Astrocyte of the spinal cord (primary cell): ENCODE data around the gene RRM2.

ENCODE experiments used
- DNase-seq: peaks from one replicate; pipeline ENCODE4 v3.0.0; 2011; ENCODE audit warnings: low read depth, low spot score
- H3K4me3 ChIP-seq: 2 replicates; pipeline ENCODE4 v1.5.1; 2011; ENCODE audit warnings: low read depth, mild to moderate bottlenecking, low read length, moderate library complexity
- CTCF ChIP-seq: IDR thresholded peaks from 2 replicates; pipeline ENCODE4 v1.5.1; 2012; ENCODE audit warnings: low read depth, mild to moderate bottlenecking, low read length, inconsistent platforms
- in situ Hi-C: cut with HindIII; loops from 2 replicates; pipeline ENCODE4 v1.10.0; 2017; ENCODE audit warnings: low sequenced_read_pairs

RRM2 gene

GRCh38 chr2:10120158-10120876, 2.2 kb upstream of the RRM2 start:
- TF ChIP-seq CTCF: no peak
- in situ Hi-C loops: no loop called here
- H3K4me3 ChIP-seq: peak overlapping the region; percentile 68
- DNase-seq: peak; percentile 90

DNA sequence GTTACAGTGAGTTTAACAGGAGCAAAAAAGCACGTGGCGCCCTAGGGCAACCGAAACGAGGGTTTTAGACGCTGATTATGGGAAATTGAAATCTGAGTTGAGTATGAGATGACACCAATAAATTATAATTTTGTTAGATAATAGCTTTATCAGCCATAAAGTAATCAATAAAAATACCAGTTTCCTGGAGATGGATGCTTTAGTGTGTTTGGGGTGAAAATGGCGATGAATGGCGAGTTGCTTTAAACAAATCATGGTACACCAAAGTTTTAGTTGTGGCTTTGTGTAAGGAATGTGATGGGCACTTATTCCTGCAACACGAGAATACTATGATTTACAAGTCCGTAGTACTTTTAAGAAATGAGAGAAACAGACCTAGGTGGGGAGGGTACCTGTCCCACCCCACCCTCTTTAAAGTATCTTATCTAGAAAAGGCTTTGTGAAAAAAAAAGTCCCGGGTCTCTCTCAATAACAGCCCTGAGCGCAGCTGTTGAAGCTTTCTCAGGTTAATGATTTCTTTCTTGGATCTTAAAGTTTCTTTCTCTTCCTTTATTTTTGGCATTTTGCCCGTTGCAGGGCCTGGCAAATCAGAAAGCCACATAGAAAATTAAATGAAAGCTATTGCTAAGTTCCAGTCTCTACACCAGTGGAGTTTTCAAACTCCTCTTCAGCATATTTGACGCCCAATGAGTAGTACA, 1.5 kb upstream of the RRM2 start:
- DNase-seq: peak; percentile 44
- in situ Hi-C loops: no loop called here
- no peak for TF ChIP-seq CTCF
- H3K4me3 ChIP-seq: peak overlapping the region; percentile 68

DNA sequence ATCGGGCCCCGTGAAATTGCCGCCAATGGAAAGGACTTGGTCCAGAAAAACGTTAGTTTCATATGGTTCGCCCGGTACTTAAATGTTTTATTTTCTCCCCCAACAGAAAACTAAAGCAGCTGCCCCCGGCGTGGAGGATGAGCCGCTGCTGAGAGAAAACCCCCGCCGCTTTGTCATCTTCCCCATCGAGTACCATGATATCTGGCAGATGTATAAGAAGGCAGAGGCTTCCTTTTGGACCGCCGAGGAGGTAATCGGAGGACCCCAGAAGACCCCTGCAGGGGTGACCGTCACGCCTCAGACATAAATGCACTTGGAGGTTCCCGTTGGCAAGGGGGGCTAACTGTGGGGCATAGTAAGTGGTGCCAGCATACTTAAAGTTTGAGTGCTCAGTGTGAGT, 742 bp downstream of the RRM2 start:
- no peak for DNase-seq
- H3K4me3 ChIP-seq: peak overlapping the region; percentile 68
- no peak for TF ChIP-seq CTCF
- in situ Hi-C loops: no loop called here

DNA sequence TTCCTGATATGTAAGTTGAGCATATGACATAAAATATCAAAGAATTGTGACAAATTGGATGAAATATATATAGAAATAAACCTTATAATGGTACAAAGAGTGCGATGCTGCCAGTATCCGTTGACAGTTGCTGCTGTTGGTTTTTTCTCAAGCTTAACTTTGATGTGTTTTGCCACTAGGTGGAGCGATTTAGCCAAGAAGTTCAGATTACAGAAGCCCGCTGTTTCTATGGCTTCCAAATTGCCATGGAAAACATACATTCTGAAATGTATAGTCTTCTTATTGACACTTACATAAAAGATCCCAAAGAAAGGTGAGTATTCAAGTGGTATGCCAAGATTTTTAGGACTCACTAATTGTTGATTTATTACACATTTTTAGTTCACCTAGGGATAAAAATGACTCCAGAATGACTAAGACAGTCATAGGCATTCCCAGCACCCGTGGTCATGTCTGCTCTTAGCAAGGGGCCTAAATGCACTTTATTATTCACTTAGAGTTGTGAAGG, 2.1 kb downstream of the RRM2 start:
- no peak overlapping the region for H3K4me3 ChIP-seq
- in situ Hi-C loops: no loop called here
- TF ChIP-seq CTCF: peak; percentile 57
- DNase-seq: peak; percentile 78

- in situ Hi-C loops: no loop called here
- no peak for DNase-seq
- no peak for TF ChIP-seq CTCF
- no peak overlapping the region for H3K4me3 ChIP-seq
These were observed 3.5 kb downstream of the RRM2 start for GRCh38 chr2:10125842-10126631.

DNA sequence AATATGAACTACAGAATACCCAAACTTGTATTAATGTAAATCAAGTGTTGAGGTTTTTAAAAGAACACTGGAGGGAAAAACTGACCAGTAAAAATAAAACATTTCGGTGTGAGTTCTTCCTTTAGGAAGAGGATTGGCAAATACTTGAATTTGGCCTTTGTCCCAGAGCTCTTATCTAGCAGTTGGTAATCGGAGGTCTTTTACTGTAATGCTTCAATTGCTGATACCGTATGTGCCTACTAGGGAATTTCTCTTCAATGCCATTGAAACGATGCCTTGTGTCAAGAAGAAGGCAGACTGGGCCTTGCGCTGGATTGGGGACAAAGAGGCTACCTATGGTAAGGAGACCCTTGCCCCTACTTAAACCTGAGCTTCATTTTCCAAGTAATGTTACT, 4.1 kb downstream of the RRM2 start:
- DNase-seq: no peak
- H3K4me3 ChIP-seq: no peak overlapping the region
- no peak for TF ChIP-seq CTCF
- in situ Hi-C loops: no loop called here
